Activated naive CD8-positive, alpha-beta T cell treated with anti-CD3 and anti-CD28 coated beads, Interleukin-2, amount 50 U/mL, for 16 hours (primary cell): ENCODE results near the gene CCDC194.
A peak's percentile ranks its signal among the peaks of the same experiment; 100 is the strongest.

Experiments
- DNase-seq: peaks from one replicate; pipeline ENCODE4 v3.0.0-alpha.2; 2020; ENCODE audit warnings: low read depth, low spot score

The CCDC194 gene

GRCh38 chr19:17406046-17406886, 12.3 kb upstream of the CCDC194 start:
- no peak for DNase-seq

GRCh38 chr19:17405250-17406045, 11.5 kb upstream of the CCDC194 start, which contains the start of gene BST2:
Gene BST2, minus strand, starts transcription at chr19:17405630. Its CDS starts 55 bp downstream, at chr19:17405575.
- DNase-seq: no peak

GRCh38 chr19:17404621-17405249, 10.7 kb upstream of the CCDC194 start:
- DNase-seq: no peak

- DNase-seq: no peak
These were observed 10.0 kb upstream of the CCDC194 start for GRCh38 chr19:17404015-17404414.

DNA sequence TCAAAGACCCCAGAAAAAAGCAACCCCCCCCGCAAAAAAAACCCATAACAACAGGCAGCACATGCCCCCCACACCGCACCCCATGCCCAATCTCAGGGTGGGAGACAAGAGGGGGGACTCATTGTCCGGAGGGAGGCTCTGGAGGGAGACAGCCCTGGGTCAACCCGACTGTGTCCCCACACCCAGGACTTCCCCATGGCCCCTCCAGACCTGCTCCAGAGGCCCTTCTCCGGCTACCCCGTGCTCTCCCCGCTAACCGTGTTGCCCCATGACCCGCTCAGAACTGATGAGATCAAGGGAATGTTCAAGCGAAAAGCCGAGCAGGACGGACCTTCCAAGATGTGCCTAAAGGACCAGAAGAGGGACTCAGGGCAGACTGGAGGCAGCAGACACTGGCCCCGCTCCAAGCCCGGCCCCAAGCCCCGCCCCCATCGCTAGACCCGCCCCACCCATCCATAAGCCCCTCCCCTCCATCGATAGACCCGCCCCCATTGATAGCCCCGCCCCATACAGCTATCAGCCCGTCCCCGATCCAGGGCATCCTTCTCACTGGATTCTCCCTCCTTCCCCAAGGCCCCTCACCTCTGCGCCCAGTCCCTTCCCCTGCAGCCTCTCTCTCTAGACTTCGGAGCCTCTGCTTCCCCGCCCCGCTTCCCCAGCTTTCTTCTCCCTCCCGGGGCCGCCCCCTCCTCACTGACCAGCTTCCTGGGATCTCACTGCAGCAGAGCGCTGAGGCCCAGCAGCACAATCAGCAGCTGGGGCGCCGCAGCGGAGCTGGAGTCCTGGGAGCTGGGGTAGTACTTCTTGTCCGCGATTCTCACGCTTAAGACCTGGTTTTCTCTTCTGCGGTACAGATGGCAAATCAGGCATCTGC, 9.2 kb upstream of the CCDC194 start:
- DNase-seq: no peak

GRCh38 chr19:17401628-17402027, 7.6 kb upstream of the CCDC194 start:
- DNase-seq: no peak

DNA sequence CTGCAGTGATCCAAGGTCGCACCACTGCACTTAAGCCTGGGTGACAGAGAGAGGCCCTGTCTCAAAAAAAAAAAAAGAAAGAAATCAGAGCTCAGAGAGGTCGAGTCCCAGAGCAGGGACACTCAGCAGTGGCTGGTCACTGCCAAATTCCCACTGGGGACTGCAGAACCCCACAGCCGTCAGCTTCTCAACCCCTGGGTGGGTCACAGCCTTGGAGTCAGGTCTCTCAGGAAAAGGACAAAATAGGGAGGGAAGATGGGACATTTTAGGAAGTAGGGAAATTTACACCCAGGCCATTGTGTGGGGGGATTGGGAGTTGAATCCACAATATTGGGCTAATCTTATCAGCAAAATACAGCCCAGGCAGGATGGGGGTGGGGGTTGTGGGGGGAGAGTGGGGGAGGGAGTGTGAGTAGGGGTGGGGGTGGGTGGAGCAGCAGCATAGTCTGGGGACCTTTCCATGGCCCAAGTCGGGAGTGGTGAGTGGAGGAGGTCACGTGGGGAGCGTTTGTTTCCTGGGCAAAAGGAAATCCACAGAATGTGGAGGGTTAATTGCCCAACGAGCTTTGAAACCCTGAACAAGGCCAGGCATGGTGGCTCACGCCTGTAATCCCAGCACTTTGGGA, 5.0 kb upstream of the CCDC194 start:
- no peak for DNase-seq

DNA sequence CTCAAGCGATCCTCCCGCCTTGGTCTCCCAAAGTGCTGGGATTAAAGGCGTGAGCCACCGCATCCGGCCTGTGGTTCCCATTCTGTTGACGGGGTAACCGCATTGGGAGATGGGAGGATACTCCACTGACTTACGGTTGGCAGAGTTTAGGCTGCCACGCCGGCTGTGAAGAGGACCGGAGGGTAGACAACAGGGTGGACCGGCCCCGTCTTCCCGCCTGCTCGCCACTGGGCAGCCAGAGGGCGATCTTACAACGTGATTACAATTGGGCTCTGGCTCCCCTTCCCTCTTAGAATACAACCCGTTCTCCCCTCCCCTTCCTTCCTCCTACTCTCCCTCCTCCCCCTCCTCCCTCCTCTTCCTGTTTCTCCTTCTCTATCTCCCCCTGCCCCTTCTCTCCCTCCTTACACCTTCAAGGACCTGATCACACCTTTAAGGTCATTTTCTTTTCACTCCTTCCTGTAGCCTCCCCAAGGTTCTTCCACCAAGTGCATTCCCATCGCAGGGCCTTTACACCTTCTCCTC, 957 bp upstream of the CCDC194 start:
- no peak for DNase-seq

GRCh38 chr19:17393002-17393401, 994 bp downstream of the CCDC194 start:
- no peak for DNase-seq

DNA sequence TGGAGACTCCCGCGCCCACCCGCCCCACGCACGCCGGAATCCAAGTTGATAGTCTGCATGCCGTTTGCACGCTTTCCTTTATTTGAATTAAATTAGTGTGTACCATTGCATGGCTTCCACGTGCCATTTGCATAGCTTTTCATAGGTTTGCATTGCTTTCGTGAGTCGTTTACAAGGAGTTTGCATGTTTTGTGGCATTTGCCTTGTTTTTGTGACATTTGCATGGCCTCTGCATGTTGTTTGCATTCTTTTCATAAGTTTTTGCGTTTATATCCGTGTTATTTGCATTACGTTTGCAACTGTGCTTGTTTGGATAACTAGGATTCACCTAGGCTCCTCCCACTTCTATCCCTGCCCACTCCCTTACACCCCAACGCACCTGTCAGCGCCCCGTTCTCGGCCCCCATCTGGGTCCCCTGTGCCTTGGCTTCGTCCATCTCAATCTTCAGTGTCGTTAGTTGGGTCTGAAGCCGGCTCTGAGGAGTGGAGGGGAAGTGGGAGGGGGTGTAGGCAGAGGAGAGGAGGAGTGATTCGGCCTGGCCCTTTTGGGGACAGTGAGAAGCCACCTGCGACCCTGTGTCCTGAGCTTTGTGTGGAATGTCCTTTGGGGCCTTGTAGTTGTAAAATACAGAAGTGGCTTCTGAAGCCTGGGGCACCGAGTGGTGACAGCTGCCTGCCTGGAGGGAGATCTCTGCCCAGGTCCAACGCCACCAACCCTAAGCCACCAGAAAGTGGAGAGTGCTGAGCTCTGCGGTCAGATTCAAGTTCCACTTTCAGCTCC, 2.4 kb downstream of the CCDC194 start:
- no peak for DNase-seq

DNA sequence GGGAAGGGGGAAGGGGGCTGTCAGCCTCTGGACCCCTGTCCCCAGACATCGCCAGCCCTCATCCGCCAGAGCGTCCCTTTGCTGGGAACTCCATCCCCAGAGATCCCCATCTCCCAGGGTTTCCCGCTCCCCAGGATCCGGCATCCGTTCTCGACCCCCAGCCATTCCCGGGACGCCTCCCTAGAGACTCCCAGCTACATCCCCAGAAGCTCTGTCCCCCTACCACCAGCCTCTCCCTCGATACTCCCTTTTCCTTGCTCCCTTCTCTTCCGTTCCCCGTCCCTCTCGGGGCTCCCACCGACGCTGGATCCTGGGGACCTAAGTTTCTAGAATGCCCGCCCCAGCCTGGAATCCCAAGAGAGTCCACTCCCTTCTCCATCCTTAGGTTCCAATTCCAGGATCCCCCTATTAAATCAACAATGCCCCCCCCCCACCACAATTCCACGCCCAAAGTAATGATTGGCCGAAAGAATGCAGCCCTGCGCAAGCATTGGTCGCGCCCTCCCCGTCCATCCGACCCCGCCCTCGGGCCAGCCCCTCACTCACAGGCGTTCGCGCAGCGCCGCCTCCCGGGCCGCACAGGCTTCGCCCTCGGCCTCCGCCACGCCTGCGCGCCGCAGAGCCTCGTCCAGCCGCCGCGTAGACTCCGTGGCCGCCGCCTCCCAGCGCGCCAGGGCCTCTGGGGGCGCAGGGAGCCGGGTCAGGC, 3.2 kb downstream of the CCDC194 start:
- peak; percentile 90 for DNase-seq

DNA sequence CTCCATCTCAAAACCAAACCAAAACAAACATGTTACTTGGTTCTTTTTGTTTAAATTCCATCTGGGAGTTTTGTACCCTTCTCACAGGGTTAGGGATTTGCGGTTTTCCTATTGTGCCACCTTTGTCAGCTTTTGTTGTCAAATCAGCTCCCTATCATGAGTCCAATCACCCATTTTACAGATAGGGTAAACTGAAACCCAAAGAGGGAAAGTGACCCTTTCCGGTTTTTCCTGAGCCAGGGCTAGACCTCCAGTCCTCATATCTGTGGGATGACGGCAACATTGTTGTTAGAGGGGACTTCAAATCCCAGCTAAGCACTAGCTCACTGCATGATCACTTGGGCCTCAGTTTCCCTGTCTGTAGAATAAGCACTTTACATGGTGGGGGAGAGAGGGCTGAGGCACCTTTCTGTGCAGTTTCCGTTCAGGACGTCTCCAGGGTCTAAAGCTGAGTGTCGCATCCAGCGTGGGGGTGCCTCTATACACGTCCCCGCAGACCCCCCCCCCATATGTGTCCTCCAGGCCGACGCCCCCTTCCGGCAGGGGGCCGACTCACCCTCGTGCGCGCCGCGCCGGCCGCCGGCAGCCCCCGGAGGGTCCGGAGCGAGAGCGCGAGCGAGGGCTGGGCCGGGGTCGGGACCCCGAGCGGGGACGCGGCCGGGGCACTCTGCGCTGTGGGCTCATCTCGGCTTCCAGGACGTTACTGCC, 3.9 kb downstream of the CCDC194 start:
- no peak for DNase-seq

- no peak for DNase-seq
These were observed 4.7 kb downstream of the CCDC194 start for GRCh38 chr19:17389288-17389687.

DNA sequence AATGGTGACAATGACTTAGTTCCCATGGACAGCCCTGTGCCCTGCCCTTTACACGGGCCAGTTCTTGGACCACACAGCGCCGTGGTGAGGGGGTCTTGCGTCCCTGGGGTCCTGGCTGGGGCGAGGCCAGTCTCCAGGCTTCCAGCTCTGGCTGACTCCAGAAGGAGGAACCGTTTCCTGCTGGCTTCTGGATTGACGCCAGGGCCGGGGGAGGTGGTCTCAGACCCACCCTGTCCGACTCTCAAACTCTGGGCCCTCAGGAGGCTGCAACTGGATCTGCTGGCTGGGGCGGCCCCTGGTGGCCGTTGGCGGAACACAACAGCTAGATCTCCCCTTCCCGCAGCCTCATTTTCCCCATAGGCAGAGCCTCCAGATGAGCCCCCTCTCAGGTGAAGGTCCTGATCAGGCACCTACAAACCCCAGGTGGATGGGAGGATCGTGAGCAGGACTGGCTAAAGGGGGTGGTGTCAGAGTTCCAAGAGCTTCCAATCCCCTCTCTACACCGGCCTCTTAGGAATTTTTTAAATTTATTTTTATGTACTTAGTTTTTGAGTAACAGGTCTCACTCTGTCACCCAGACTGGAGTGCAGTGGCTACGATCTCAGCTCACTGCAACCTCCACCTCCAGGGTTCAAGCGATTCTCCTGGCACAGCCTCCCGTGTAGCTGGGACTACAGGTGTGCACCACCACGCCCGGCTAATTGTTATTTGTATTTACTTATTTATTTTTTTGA, 8.0 kb downstream of the CCDC194 start:
- DNase-seq: no peak

DNA sequence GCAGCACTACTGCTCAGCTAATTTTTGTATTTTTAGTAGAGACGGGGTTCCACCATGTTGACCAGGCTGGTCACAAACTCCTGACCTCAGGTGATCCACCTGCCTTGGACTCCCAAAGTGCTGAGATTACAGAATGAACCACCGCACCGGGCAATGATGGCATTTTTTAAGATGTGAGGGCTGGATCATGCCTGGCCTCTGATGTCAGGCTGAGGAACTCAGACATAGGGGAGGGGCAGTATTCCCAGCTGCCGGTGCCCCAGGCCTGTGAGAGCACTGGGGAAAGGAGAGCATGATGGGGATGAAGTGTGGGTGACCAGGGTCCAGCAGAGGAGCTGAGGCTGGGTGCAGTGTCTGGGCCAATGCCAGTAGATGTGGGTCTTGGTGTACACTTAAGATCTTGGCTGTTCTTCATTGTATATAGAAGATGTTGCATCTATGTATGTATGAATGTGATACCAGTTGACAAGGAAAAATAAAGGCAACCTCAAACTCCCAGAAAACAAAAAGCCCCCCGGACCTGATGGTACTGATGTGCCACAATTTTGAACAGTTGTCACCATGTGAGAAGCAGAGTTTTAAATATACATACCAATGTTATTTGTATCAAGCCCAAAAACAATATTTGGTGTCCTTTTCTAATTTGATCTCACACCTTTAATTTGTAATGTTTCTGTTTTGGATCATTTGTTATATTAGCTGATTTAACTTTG, 13.4 kb downstream of the CCDC194 start:
- no peak for DNase-seq

DNA sequence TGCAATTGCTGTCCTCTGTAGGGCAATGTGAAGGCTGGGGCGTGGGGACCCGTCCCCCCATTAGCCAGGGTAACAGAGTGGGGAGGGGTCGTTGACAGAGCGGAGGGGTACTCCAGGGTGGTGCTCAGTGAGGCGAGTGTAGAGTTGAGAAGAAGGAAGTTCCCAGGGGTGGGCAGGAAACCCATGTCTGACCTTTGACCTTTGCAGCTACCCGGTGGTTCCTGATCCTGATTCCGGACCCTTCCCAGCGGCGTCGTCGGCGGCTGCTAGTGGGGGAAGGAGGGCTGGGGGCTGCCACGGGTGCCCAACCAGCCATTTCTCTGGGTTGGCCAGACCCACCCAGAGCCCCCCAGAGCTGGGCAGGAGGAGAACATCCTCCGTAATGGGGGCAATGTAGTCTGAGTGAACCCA, 14.8 kb downstream of the CCDC194 start:
- DNase-seq: no peak

- DNase-seq: no peak
These were observed 15.7 kb downstream of the CCDC194 start for GRCh38 chr19:17378271-17378670.
